Activated naive CD8-positive, alpha-beta T cell treated with anti-CD3 and anti-CD28 coated beads, Interleukin-2, amount 10 ng/mL, durations not matched to agents 7 days and 5 days (primary cell): ENCODE data around the gene RPP30. TPM values are rescaled to one million over a fixed set of nuclear protein-coding genes. Genes with fewer than 3 reads are reported as not detected.

Experiments used
- total RNA-seq, 2 experiments: library from RNA; stranded (reverse); gene quantifications; one replicate each; pipeline ENCODE4 v1.2.3, GENCODE V29; 2021

The RPP30 gene
- total RNA-seq, 2 experiments from 2014 or later, result 36.5 to 41.4 TPM

Other genes starting within 250 kb of the RPP30 start
- under 1 TPM in 1 of 2 experiments, not detected in 1; 0.14 TPM for gene HTR7, start 13.9 kb upstream of the RPP30 start, total RNA-seq
- not detected for gene ANKRD1, start 49.1 kb downstream of the RPP30 start, total RNA-seq